HepG2 (cell line): ENCODE data around the gene AEBP1. TPM values are rescaled to one million over a fixed set of nuclear protein-coding genes. Genes with fewer than 3 reads are reported as not detected.
A peak's percentile ranks its signal among the peaks of the same experiment; 100 is the strongest.

Experiments
- ATAC-seq: fragments of 200-7000 bp; cut with Tn5 transposase; 3 replicates; pipeline ENCODE4 v1.9.1; 2020; ENCODE audit warnings: mild to moderate bottlenecking, moderate library complexity
- BruUV-seq: library from RNA; stranded (reverse); fragments of 400-500 nt; replicated peaks from 2 replicates; lab custom pipeline; 2021; lab: Mats Ljungman, UMichigan
- CTCF ChIA-PET: fragments of 300-600 bp; formaldehyde crosslinking; extraction: SDS; loops from one replicate; lab custom pipeline; 2021; ENCODE audit warnings: low total read pairs, inconsistent platforms, low intra/inter-chr PET ratio; lab: Yijun Ruan, JAX
- POLR2A ChIA-PET: fragments of 350-600 bp; sonication (Branson Sonifier 250); formaldehyde crosslinking; loops from one replicate; lab custom pipeline; 2020; ENCODE audit warnings: antibody characterized with exemption, inconsistent platforms; lab: Yijun Ruan, JAX
- DNase-seq: peaks from one replicate; pipeline ENCODE4 v3.0.0-alpha.2; 2015; ENCODE audit warnings: low spot score
- FAIRE-seq: peaks from 3 replicates; lab custom pipeline; 2011; peaks lifted over from hg19 to GRCh38; lab: Jason Lieb, UNC
- H2AFZ ChIP-seq: one replicate; pipeline ENCODE4 v1.6.1; 2011; ENCODE audit warnings: low read length, inconsistent platforms
- H3K27ac ChIP-seq: fragments of 300-600 bp; 3 replicates; pipeline ENCODE4 v1.8.0; 2011; ENCODE audit warnings: mixed run types, mild to moderate bottlenecking, mixed read lengths, low read length, inconsistent platforms; ENCODE audit not compliant: insufficient read depth; ENCODE audit errors: extremely low read length
- H3K27me3 ChIP-seq, 2 experiments: fragments of 200-600 bp in 1 of 2; 2 replicates in 1 of 2; 3 replicates in 1 of 2; pipeline versions ENCODE4 v1.6.0 to v1.8.0; 2011; ENCODE audit warnings: low read length in 2 of 2, mild to moderate bottlenecking in 2 of 2, moderate library complexity in 2 of 2, inconsistent platforms in 1 of 2; ENCODE audit not compliant: insufficient read depth in 2 of 2, control insufficient read depth in 1 of 2
- H3K36me3 ChIP-seq, 2 experiments: fragments of 200-600 bp in 1 of 2; replicated peaks in 1 of 2; 2 replicates in 1 of 2; 3 replicates in 1 of 2; pipeline versions ENCODE4 v1.5.1 to v1.8.0; 2011; ENCODE audit warnings: low read length in 2 of 2, inconsistent platforms in 1 of 2; ENCODE audit not compliant: insufficient read depth in 2 of 2, control insufficient read depth in 1 of 2
- H3K4me1 ChIP-seq: 2 replicates; pipeline ENCODE4 v1.5.1; 2012; ENCODE audit warnings: low read length, inconsistent platforms; ENCODE audit not compliant: insufficient read depth
- H3K4me2 ChIP-seq: 2 replicates; pipeline ENCODE4 v1.6.0; 2011; ENCODE audit warnings: low read depth, low read length, inconsistent platforms
- H3K4me3 ChIP-seq, 3 experiments: fragments of 200-600 bp in 1 of 3; sonication (generic), shearing (Covaris generic) in 1 of 3; replicated peaks in 1 of 3; 2 replicates each; pipeline ENCODE4 v1.5.1; 2011 to 2016; ENCODE audit warnings: low read length in 3 of 3, inconsistent platforms in 2 of 3, low read depth in 2 of 3, mild to moderate bottlenecking in 2 of 3, control low read depth in 1 of 3, mixed read lengths in 1 of 3; ENCODE audit not compliant: insufficient read depth in 1 of 3
- H3K79me2 ChIP-seq: one replicate; pipeline ENCODE4 v1.6.1; 2011; ENCODE audit warnings: low read length, inconsistent platforms; ENCODE audit not compliant: insufficient read depth
- H3K9ac ChIP-seq: 2 replicates; pipeline ENCODE4 v1.6.0; 2011; ENCODE audit warnings: mild to moderate bottlenecking, low read depth, low read length, inconsistent platforms; ENCODE audit not compliant: insufficient read depth
- H3K9me3 ChIP-seq: 2 replicates; pipeline ENCODE4 v1.5.1; 2012; ENCODE audit warnings: mild to moderate bottlenecking, low read length
- H4K20me1 ChIP-seq: 2 replicates; pipeline ENCODE4 v1.6.0; 2011; ENCODE audit warnings: inconsistent platforms, mild to moderate bottlenecking, low read length, moderate library complexity; ENCODE audit not compliant: insufficient read depth
- RBFOX2 ChIP-seq: fragments of 200-400 bp; formaldehyde crosslinking; IDR thresholded peaks from 2 replicates; pipeline ENCODE4 v1.6.1; 2017; ENCODE audit warnings: low read depth, mild to moderate bottlenecking, low read length
- TEAD2 ChIP-seq: sonication (generic); formaldehyde crosslinking; IDR thresholded peaks from 2 replicates; pipeline ENCODE4 v1.9.0; 2021; ENCODE audit warnings: missing genetic modification reagents
- ZNF232 ChIP-seq: sonication (generic); formaldehyde crosslinking; IDR thresholded peaks from 2 replicates; pipeline ENCODE4 v1.4.0; 2020; ENCODE audit warnings: missing genetic modification reagents, borderline replicate concordance
- ZNF556 ChIP-seq: sonication (generic); formaldehyde crosslinking; IDR thresholded peaks from 2 replicates; pipeline ENCODE4 v1.4.0; 2020; ENCODE audit warnings: mild to moderate bottlenecking, missing genetic modification reagents, borderline replicate concordance
- ZNF782 ChIP-seq: sonication (generic); formaldehyde crosslinking; IDR thresholded peaks from 2 replicates; pipeline ENCODE4 v1.4.0; 2020; ENCODE audit warnings: missing genetic modification reagents, mild to moderate bottlenecking, borderline replicate concordance
- WGBS: methylation state at CpG from one replicate; pipeline ENCODE4 v1.1.6; 2017; ENCODE audit warnings: low lambda C conversion rate; 5-methylcytosine and 5-hydroxymethylcytosine counted together
- in situ Hi-C: cut with HindIII; loops from 2 replicates; pipeline ENCODE4 v1.10.0; 2017; ENCODE audit warnings: low pct_unique_long_range_greater_than_20kb; ENCODE audit not compliant: extremely low pct_ligation_motif_present
- intact Hi-C: fragments of 100-400 bp; cut with micrococcal nuclease; formaldehyde crosslinking; loops from one replicate; pipeline ENCODE4 v1.10.0; 2022; ENCODE audit not compliant: unreplicated experiment
- polyA plus RNA-seq, 8 experiments: library from polyadenylated mRNA; depleted of rRNA in 3 of 8; stranded (reverse) in 7 of 8; unstranded in 1 of 8; fragments of >200 nt; fragmentation: Illumina TruSeq in 4 of 8; extraction: Trizol in 4 of 8; gene quantifications; 2 replicates each; pipeline versions ENCODE4 v1.2.1 to v1.2.3, GENCODE V29; 2011 to 2016; ENCODE audit warnings: low read depth in 4 of 8, missing spikeins in 1 of 8, mixed read lengths in 1 of 8; ENCODE audit not compliant: insufficient read depth in 1 of 8
- total RNA-seq, 5 experiments: library from RNA; depleted of rRNA; stranded (reverse); fragments of >200 nt; fragmentation: Illumina TruSeq; extraction: Trizol; gene quantifications; 2 replicates each; pipeline ENCODE4 v1.2.3, GENCODE V29; 2016; ENCODE audit warnings: low read depth in 1 of 5
- TF ChIP-seq, protein P1 (sequence below): sonication (generic); formaldehyde crosslinking; IDR thresholded peaks from 2 replicates; pipeline ENCODE4 v1.8.0; 2022; ENCODE audit warnings: mild to moderate bottlenecking, missing genetic modification reagents

Gene AEBP1
- total and polyA plus RNA-seq, 2 of the 13 experiments (the other 11 are each of a cell fraction or from before 2014, with no cell fraction given) = 0.22 to 0.55 TPM

DNA sequence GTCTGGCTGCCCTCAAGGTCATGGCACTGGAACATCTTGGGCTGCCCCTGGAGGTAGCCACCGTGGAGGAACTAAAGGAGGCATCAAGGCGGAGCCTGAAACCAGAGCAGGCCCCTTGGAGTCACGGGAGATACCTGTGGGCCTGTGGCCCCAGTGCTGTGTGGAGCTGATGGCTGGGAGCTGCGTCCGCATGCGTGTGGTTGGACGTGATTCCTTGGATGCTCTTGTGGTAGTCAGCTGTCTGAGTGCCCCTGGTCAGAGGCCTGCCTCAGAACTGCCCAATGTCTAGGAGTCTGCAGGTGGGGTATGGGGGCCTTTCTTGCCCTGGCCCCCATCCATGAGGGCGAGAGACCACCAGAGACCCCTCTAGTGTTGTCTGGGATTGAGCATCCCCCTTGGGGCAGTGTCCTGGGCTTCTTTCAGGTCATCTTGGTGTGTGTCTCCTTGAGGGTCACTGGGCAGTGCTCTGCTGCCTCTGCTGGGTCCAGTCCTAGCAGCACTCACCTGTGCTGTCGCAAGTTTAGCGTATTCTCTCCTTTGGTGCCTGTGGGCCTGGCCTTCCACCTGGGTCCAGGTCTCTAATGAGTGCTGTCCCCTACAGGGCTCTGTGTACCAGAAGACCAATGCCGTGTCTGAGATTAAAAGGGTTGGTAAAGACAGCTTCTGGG lies 46.8 kb upstream of the AEBP1 start (continued):
- TF ChIP-seq, protein P1, sequence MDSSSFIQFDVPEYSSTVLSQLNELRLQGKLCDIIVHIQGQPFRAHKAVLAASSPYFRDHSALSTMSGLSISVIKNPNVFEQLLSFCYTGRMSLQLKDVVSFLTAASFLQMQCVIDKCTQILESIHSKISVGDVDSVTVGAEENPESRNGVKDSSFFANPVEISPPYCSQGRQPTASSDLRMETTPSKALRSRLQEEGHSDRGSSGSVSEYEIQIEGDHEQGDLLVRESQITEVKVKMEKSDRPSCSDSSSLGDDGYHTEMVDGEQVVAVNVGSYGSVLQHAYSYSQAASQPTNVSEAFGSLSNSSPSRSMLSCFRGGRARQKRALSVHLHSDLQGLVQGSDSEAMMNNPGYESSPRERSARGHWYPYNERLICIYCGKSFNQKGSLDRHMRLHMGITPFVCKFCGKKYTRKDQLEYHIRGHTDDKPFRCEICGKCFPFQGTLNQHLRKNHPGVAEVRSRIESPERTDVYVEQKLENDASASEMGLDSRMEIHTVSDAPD (CRISPR knock-in tag) = no peak
- TF ChIP-seq ZNF232 (CRISPR knock-in tag) = no peak
- no peak for TF ChIP-seq ZNF556
- no peak for TF ChIP-seq TEAD2 (CRISPR knock-in tag)

DNA sequence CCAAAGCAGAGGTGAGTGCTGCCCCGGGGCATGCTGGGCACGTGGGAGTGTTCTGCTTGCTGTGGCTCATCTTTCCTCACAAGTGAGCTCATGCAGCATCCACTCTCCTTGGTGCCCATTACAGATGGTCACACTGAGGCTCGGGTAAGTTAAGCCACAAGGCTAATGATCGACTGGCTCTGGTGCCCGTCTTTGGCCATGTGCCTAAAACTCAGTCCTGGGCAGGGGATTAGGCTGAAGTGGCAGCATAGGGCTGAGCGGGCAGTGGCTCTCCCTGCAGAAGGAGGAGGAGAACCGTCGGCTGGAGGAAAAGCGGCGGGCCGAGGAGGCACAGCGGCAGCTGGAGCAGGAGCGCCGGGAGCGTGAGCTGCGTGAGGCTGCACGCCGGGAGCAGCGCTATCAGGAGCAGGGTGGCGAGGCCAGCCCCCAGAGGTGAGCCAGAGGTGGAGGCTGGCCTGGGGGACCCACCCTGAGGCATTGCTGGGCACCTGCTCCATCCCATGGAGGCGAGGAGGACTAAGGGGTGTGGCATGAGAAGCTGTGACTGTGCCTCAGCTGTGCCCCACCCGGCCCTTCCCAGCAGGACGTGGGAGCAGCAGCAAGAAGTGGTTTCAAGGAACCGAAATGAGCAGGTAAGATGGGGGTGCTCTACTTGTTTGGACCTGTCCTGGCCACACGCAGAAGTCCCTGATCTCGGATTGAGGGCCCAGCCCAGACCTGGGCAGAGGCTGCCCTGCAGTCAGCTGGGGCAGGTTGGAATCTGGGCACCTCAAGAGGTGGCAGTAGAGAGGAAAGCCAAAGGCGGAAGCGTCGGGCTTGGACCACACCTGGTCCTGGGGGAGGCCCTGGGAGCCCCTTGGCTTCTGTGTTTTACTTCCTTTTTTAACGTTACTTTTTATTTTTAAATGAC lies 46.0 kb upstream of the AEBP1 start:
- H3K4me1 ChIP-seq = peaks cover 12% of the 10 kb centered on the region
- DNase-seq (no peak), ATAC-seq (no peak), FAIRE-seq (no peak)
- peaks cover 26 to 53% of the 10 kb centered on the region in 2 experiments for H3K36me3 ChIP-seq
- intact Hi-C loops = no loop called here
- in situ Hi-C loops = no loop called here
- no peaks in the 10 kb centered on the region for H4K20me1 ChIP-seq
- no peak overlapping the region for H3K4me2 ChIP-seq
- no peak overlapping the region for H3K9ac ChIP-seq
- H3K79me2 ChIP-seq = no peaks in the 10 kb centered on the region
- no peaks in the 10 kb centered on the region for H3K27me3 ChIP-seq
- POLR2A ChIA-PET = no interaction called here
- no peak overlapping the region for H3K4me3 ChIP-seq
- 97% methylated on average over 28 of the region's 30 CpGs for WGBS
- CTCF ChIA-PET = no interaction called here
- H3K9me3 ChIP-seq = no peaks in the 10 kb centered on the region
- BruUV-seq = no TSS peak
- no peak overlapping the region for H2AFZ ChIP-seq
- no peak overlapping the region for H3K27ac ChIP-seq
- TF ChIP-seq ZNF782 (CRISPR knock-in tag) = no peak
- TF ChIP-seq RBFOX2 = 0 out of 2 replicates have a peak, but pooled peaks have one; percentile 24
